SK-N-MC (cell line): ENCODE results near the gene INPP5J.

Source experiments
- DNase-seq: peaks from one replicate; pipeline ENCODE4 v3.0.0-alpha.2; 2011; ENCODE audit warnings: low read depth, low spot score
- H3K27ac ChIP-seq: fragments of 200-600 bp; sonication (generic); 2 replicates; pipeline ENCODE4 v1.5.1; 2016; ENCODE audit warnings: mixed run types
- H3K36me3 ChIP-seq: fragments of 200-600 bp; sonication (generic); 2 replicates; pipeline ENCODE4 v1.6.1; 2017; ENCODE audit warnings: antibody characterized with exemption, low read length, mixed read lengths; ENCODE audit not compliant: insufficient read depth
- H3K4me3 ChIP-seq: fragments of 200-600 bp; sonication (generic); 2 replicates; pipeline ENCODE4 v1.5.1; 2016
- H3K9ac ChIP-seq: fragments of 200-600 bp; sonication (generic); 2 replicates; pipeline ENCODE4 v1.8.0; 2017; ENCODE audit warnings: mixed run types, mixed read lengths; ENCODE audit not compliant: insufficient read length
- H3K9me3 ChIP-seq: fragments of 200-600 bp; sonication (generic); 2 replicates; pipeline ENCODE4 v1.6.1; 2017; ENCODE audit warnings: low read depth, mild to moderate bottlenecking, antibody characterized with exemption, low read length, moderate library complexity, mixed read lengths
- EZH2 ChIP-seq: fragments of 200-600 bp; sonication (generic); IDR thresholded peaks from one replicate; pipeline ENCODE4 v1.6.1; 2017; ENCODE audit warnings: antibody characterized with exemption
- FOXP2 ChIP-seq: optimal IDR thresholded peaks from 2 replicates; pipeline ENCODE3; 2011; ENCODE audit warnings: mild to moderate bottlenecking, moderate library complexity; ENCODE audit not compliant: insufficient read depth; ENCODE audit errors: extremely low read length, control extremely low read depth
- POLR2AphosphoS5 ChIP-seq: IDR thresholded peaks from 2 replicates; pipeline ENCODE4 v1.6.1; 2012; ENCODE audit warnings: mild to moderate bottlenecking, low read depth, low read length, borderline replicate concordance

The INPP5J gene

DNA sequence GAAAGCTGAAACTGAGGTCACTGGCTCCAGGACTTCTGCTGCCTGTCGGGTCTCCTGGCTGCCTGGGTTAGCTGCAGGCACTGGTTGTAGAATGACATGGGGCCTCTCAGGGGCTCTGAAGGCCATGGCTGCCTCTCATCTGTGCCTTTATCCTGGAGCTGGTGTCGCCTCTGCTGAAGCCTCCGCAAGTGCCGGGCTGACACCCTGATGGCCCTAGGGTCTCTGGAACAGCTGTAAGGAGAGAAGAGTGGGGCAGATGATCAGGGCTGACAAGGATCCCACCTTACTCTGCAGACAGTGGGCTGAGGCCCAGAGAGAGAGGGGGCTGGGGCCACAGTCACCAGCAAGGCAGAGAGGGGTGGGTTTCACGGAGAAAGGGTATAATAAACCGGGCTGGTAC is 12.9 kb downstream of the INPP5J start:
- H3K4me3 ChIP-seq, result no peak overlapping the region
- no peak overlapping the region for H3K9ac ChIP-seq
- H3K36me3 ChIP-seq, result no peaks in the 10 kb centered on the region
- TF ChIP-seq FOXP2 (no peak), POLR2AphosphoS5 (no peak), EZH2 (no peak)
- no peaks in the 10 kb centered on the region for H3K9me3 ChIP-seq
- no peak overlapping the region for H3K27ac ChIP-seq
- DNase-seq, result no peak

DNA sequence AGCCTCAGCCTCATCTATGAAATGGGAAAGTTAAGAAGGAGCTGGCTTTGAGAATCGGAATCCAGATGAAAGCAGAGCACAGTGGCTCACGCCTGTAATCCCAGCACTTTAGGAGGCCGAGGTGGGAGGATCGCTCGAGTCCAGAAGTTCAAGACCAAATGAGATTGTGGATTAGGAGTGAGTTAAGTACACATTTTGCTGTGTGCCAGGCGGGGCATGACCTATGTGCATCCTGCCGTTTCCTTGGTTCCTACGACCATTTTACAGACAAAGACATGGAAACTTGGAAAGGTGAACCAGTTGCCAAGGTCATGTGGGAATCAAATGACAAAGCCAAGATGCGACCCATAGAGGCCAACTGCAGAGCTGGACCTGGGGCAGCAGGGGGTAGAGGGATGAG is 13.4 kb downstream of the INPP5J start:
- Histone ChIP-seq H3K4me3 (no peak overlapping the region), H3K36me3 (no peaks in the 10 kb centered on the region), H3K9ac (no peak overlapping the region), H3K9me3 (no peaks in the 10 kb centered on the region), H3K27ac (no peak overlapping the region)
- TF ChIP-seq FOXP2 (no peak), POLR2AphosphoS5 (no peak), EZH2 (no peak)
- DNase-seq, result no peak

GRCh38 chr22:31136711-31137110 is 13.9 kb downstream of the INPP5J start:
- no peak overlapping the region for H3K4me3 ChIP-seq
- no peak overlapping the region for H3K27ac ChIP-seq
- no peaks in the 10 kb centered on the region for H3K36me3 ChIP-seq
- H3K9me3 ChIP-seq, result no peaks in the 10 kb centered on the region
- TF ChIP-seq FOXP2 (no peak), POLR2AphosphoS5 (no peak), EZH2 (no peak)
- DNase-seq, result no peak
- no peak overlapping the region for H3K9ac ChIP-seq

GRCh38 chr22:31137721-31138120 is 15.0 kb downstream of the INPP5J start:
- no peak overlapping the region for H3K9ac ChIP-seq
- H3K36me3 ChIP-seq, result no peaks in the 10 kb centered on the region
- no peak overlapping the region for H3K27ac ChIP-seq
- TF ChIP-seq POLR2AphosphoS5 (no peak), FOXP2 (no peak), EZH2 (no peak)
- H3K4me3 ChIP-seq, result no peak overlapping the region
- no peak for DNase-seq
- H3K9me3 ChIP-seq, result no peaks in the 10 kb centered on the region

DNA sequence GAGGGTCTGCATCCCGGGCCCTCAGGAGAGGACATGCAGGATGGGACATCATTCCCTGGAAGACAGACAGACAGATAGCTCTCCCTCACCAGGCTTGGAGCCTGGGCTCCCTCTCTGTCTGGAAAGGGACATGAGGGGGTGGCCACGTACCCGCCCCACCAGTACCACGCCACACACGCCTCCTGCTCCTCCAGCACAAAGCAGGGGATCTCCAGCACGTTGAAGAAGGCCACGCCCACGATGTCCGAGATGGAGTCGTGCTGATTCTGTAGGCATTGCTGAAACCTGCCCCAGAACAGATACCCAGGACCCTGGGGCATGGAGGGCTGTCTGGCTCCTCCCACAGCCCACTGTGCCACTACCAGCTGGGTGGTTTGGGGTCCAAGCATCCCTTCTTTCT is 15.4 kb downstream of the INPP5J start:
- no peak overlapping the region for H3K9ac ChIP-seq
- DNase-seq, result no peak
- H3K4me3 ChIP-seq, result no peak overlapping the region
- H3K36me3 ChIP-seq, result no peaks in the 10 kb centered on the region
- no peak for TF ChIP-seq POLR2AphosphoS5
- no peak for TF ChIP-seq EZH2
- no peak for TF ChIP-seq FOXP2
- no peak overlapping the region for H3K27ac ChIP-seq
- H3K9me3 ChIP-seq, result no peaks in the 10 kb centered on the region

DNA sequence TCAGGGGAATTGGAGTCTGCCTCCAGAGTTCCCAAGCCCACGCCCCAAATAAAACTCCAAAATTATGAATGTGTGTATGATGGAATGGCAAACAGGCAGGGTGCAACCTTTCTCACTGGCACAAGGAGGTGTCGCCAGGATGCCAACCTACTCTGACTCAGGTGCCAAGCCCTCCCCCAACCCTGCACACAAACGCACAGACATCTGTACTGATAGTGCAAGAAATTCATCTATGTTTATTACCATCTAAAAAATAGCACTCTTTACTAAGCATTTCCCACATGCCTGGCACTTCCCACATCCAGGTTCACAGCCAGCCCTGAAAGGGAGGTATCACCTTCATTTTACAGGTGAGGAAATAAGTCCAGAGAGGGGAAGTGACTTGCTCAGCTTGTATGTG is 16.3 kb downstream of the INPP5J start:
- H3K4me3 ChIP-seq, result no peak overlapping the region
- no peaks in the 10 kb centered on the region for H3K36me3 ChIP-seq
- DNase-seq, result no peak
- no peaks in the 10 kb centered on the region for H3K9me3 ChIP-seq
- no peak overlapping the region for H3K27ac ChIP-seq
- no peak overlapping the region for H3K9ac ChIP-seq
- no peak for TF ChIP-seq EZH2
- TF ChIP-seq FOXP2, result no peak
- TF ChIP-seq POLR2AphosphoS5, result no peak

GRCh38 chr22:31139866-31140716 is 17.3 kb downstream of the INPP5J start, which contains the start of gene PLA2G3:
Gene PLA2G3 (minus strand): TSS chr22:31140508. CDS start chr22:31140354, 154 bp downstream.
- Histone ChIP-seq H3K27ac (0 out of 2 replicates have a peak within 1 kb of the TSS, but pooled peaks have one; percentile 19), H3K4me3 (peak within 1 kb of the TSS; percentile 49), H3K36me3 (no peaks in the 10 kb centered on the region), H3K9ac (no peak within 1 kb of the TSS), H3K9me3 (no peaks in the 10 kb centered on the region)
- no peak for TF ChIP-seq FOXP2
- peak; percentile 24; the same call in 1 of the 2 replicates for TF ChIP-seq POLR2AphosphoS5
- no peak for DNase-seq

- DNase-seq, result no peak
- Histone ChIP-seq H3K4me3 (peak overlapping the region; percentile 49), H3K36me3 (no peaks in the 10 kb centered on the region), H3K9ac (no peak overlapping the region), H3K9me3 (no peaks in the 10 kb centered on the region), H3K27ac (0 out of 2 replicates have a peak overlapping the region, but pooled peaks have one; percentile 19)
- TF ChIP-seq EZH2, result no peak
Measured at GRCh38 chr22:31140746-31141145, 18.0 kb downstream of the INPP5J start.

- H3K36me3 ChIP-seq, result no peaks in the 10 kb centered on the region
- no peak overlapping the region for H3K27ac ChIP-seq
- TF ChIP-seq POLR2AphosphoS5, result no peak
- no peak for TF ChIP-seq FOXP2
- TF ChIP-seq EZH2, result no peak
- no peak for DNase-seq
- H3K9me3 ChIP-seq, result no peaks in the 10 kb centered on the region
- H3K9ac ChIP-seq, result no peak overlapping the region
- H3K4me3 ChIP-seq, result no peak overlapping the region
Measured at GRCh38 chr22:31141551-31141950, 18.8 kb downstream of the INPP5J start.
